IMR-90 (cell line): Measurements from ENCODE around the gene OSBPL3. TPM values are rescaled to one million over a fixed set of nuclear protein-coding genes. Genes with fewer than 3 reads are reported as not detected.

Experiments used
- ELK1 ChIP-seq: fragments of 150-350 bp; IDR thresholded peaks from 2 replicates; pipeline ENCODE4 v1.6.1; 2016; ENCODE audit warnings: low read depth, mild to moderate bottlenecking, low read length, moderate library complexity, borderline replicate concordance
- MAZ ChIP-seq: IDR thresholded peaks from 2 replicates; pipeline ENCODE4 v1.6.1; 2012; ENCODE audit warnings: low read depth, mild to moderate bottlenecking, low read length, improper control_type of control experiment, moderate library complexity, borderline replicate concordance
- NFE2L2 ChIP-seq: fragments of 150-350 bp; IDR thresholded peaks from 2 replicates; pipeline ENCODE4 v1.6.1; 2016; ENCODE audit warnings: low read depth, mild to moderate bottlenecking, low read length
- polyA plus RNA-seq, 3 experiments: library from polyadenylated mRNA; depleted of rRNA; stranded (reverse); fragments of >200 nt; gene quantifications; 2 replicates each; pipeline ENCODE4 v1.2.3, GENCODE V29; 2012; ENCODE audit warnings: low replicate concordance in 1 of 3
- total RNA-seq: library from RNA; depleted of rRNA; stranded (reverse); fragments of >200 nt; gene quantifications from 2 replicates; pipeline ENCODE4 v1.2.3, GENCODE V29; 2012

Gene OSBPL3
- total and polyA plus RNA-seq, 2 of the 4 experiments (the other 2 are of a cell fraction) = 18.0 to 29.9 TPM

GRCh38 chr7:24757353-24758275 lies 222.4 kb downstream of the OSBPL3 start, which contains the start of gene GSDME (continued):
- no peak for TF ChIP-seq ELK1
- no peak; the same call in 1 of the 2 replicates for TF ChIP-seq MAZ
- TF ChIP-seq NFE2L2 = no peak
